ENCODE results near the gene AKR1E2.

- no peak for TF ChIP-seq CEBPB (IDR thresholded peaks at IDR 0.05; ENCODE audit: borderline replicate concordance in 1 of 2, low read depth in 2 of 2, low read length in 2 of 2)
- TF ChIP-seq BHLHE40 (IDR thresholded peaks at IDR 0.05; ENCODE audit: borderline replicate concordance in 1 of 2, low read depth in 2 of 2, low read length in 1 of 2): 0 out of 4 replicates have a peak, but pooled peaks of 1 of the 2 experiments have one; percentile 20
These were observed 23.7 kb downstream of the AKR1E2 start for GRCh38 chr10:4849555-4850242.

Data from GM12878 (cell line).